ENCODE data around the gene TLR9.

DNA sequence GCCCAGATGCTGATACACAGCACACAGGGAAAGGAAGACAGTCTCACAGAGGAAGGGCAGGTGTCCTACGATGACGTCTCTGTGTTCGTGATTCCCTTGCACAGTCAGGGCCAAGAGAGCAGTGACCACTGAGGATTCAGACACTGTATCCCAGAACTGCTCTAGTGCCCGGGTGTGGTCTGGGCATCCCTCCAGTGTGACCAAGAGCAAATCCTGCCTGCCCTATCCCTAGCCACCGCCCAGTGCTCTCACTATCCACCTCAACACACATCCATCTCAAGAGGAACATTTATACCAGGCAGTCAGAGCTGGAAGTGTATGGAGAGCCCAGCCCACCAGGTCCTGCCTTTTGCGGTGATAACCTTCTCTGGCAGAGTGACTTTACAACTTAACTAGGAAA lies 24.2 kb upstream of the TLR9 start:
- TF ChIP-seq FOXP1 (CRISPR knock-in tag; IDR thresholded peaks at IDR 0.05): no peak
- TF ChIP-seq, protein P1, sequence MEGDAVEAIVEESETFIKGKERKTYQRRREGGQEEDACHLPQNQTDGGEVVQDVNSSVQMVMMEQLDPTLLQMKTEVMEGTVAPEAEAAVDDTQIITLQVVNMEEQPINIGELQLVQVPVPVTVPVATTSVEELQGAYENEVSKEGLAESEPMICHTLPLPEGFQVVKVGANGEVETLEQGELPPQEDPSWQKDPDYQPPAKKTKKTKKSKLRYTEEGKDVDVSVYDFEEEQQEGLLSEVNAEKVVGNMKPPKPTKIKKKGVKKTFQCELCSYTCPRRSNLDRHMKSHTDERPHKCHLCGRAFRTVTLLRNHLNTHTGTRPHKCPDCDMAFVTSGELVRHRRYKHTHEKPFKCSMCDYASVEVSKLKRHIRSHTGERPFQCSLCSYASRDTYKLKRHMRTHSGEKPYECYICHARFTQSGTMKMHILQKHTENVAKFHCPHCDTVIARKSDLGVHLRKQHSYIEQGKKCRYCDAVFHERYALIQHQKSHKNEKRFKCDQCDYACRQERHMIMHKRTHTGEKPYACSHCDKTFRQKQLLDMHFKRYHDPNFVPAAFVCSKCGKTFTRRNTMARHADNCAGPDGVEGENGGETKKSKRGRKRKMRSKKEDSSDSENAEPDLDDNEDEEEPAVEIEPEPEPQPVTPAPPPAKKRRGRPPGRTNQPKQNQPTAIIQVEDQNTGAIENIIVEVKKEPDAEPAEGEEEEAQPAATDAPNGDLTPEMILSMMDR (IDR thresholded peaks at IDR 0.05 in 2 of 3, conservative IDR thresholded peaks at IDR 0.05 in 1 of 3; ENCODE audit: insufficient read depth in 2 of 3, low read depth in 1 of 3, low read length in 3 of 3): no peak
- TF ChIP-seq, protein P2, sequence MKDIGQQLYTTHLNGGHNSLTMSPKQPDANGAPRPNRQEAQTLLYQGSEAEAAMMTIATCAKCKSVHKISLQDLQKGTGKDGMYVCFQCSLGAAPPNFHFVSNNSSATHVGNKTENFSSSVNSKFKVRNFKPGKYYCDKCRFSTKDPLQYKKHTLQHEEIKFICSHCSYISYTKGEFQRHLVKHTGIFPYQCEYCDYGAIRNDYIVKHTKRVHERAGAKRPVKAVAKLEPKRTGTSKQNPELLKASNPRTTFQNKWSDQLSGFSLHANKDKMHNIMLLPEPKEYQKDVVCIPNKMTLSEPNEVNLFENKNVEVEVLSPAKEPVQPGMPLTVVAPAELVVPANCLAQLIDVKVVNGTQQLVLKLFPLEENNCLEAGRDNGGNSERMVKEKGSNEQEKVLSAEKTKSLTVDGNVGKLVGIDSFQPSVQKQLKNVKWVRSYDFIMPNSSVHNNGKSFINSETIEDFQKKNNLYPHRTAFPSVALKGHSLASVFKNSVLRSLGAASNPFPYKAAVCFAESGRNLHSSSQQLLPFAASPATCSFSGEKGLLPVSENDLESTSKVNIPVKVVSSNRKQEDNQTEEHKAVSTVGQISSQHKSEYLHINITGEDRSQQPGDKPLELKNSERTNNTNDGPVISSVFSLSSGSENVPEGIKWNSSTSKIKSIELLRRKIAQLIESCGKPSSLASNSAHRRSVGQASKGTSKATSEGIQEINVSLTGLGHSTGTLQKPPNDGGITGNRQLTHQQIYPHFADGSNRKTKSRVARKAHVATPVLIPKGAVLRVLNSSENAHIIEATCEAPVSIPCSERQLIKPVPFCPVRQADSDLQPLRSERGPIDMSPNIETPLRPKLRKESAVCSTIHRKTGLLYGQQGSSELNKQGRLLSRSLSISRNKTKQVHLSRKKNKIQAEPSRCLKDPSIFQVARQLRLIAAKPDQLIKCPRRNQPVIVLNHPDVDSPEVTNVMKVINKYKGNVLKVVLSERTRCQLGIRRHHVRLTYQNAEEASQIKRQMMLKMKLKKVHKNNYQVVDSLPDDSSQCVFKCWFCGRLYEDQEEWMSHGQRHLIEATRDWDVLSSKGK (CRISPR knock-in tag; IDR thresholded peaks at IDR 0.05): no peak
- no peak for TF ChIP-seq MAX (CRISPR knock-in tag; IDR thresholded peaks at IDR 0.05)
- no peak for TF ChIP-seq ZNF507 (tag; conservative IDR thresholded peaks at IDR 0.05)
- TF ChIP-seq DPF2 (IDR thresholded peaks at IDR 0.05): no peak
- no peak for TF ChIP-seq STAG1 (CRISPR knock-in tag; IDR thresholded peaks at IDR 0.05; ENCODE audit: borderline replicate concordance)
- no peak for TF ChIP-seq POLR2AphosphoS2 (IDR thresholded peaks at IDR 0.05; ENCODE audit: low read length)
- no peak for TF ChIP-seq ZNF274 (IDR thresholded peaks at IDR 0.05; ENCODE audit: borderline replicate concordance, low read depth, low read length)
- no peak for TF ChIP-seq USF1 (CRISPR knock-in tag; IDR thresholded peaks at IDR 0.05)
- no peak for TF ChIP-seq TAF15 (IDR thresholded peaks at IDR 0.05; ENCODE audit: low read depth, low read length)
- TF ChIP-seq ZNF184 (CRISPR knock-in tag; IDR thresholded peaks at IDR 0.05): no peak

Measured in K562 (cell line).